SK-N-MC (cell line): ENCODE results near the gene FBXO10.

Experiments used
- DNase-seq: peaks from one replicate; pipeline ENCODE4 v3.0.0-alpha.2; 2011; ENCODE audit warnings: low read depth, low spot score
- H3K27ac ChIP-seq: fragments of 200-600 bp; sonication (generic); 2 replicates; pipeline ENCODE4 v1.5.1; 2016; ENCODE audit warnings: mixed run types
- H3K36me3 ChIP-seq: fragments of 200-600 bp; sonication (generic); 2 replicates; pipeline ENCODE4 v1.6.1; 2017; ENCODE audit warnings: antibody characterized with exemption, low read length, mixed read lengths; ENCODE audit not compliant: insufficient read depth
- H3K4me3 ChIP-seq: fragments of 200-600 bp; sonication (generic); 2 replicates; pipeline ENCODE4 v1.5.1; 2016
- H3K9ac ChIP-seq: fragments of 200-600 bp; sonication (generic); 2 replicates; pipeline ENCODE4 v1.8.0; 2017; ENCODE audit warnings: mixed run types, mixed read lengths; ENCODE audit not compliant: insufficient read length
- H3K9me3 ChIP-seq: fragments of 200-600 bp; sonication (generic); 2 replicates; pipeline ENCODE4 v1.6.1; 2017; ENCODE audit warnings: low read depth, mild to moderate bottlenecking, antibody characterized with exemption, low read length, moderate library complexity, mixed read lengths
- EZH2 ChIP-seq: fragments of 200-600 bp; sonication (generic); IDR thresholded peaks from one replicate; pipeline ENCODE4 v1.6.1; 2017; ENCODE audit warnings: antibody characterized with exemption
- FOXP2 ChIP-seq: optimal IDR thresholded peaks from 2 replicates; pipeline ENCODE3; 2011; ENCODE audit warnings: mild to moderate bottlenecking, moderate library complexity; ENCODE audit not compliant: insufficient read depth; ENCODE audit errors: extremely low read length, control extremely low read depth
- POLR2AphosphoS5 ChIP-seq: IDR thresholded peaks from 2 replicates; pipeline ENCODE4 v1.6.1; 2012; ENCODE audit warnings: mild to moderate bottlenecking, low read depth, low read length, borderline replicate concordance

The FBXO10 gene

DNA sequence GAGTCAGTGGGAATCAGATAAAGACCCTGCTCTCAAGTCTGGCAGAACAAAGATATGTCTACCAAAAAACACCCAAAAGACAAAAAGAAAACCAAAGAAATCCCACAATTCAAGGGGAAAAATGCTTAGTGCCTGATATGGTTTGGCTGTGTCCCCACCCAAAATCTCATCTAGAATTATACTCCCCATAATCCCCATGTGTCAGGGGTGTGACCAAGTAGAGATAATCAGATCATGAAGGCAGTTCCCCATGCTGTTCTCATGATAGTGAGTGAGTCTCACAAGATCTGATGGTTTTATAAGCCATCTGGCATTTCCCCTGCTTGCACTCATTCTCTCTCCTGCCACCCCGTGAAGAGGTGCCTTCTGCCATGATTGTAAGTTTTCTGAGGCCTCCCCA is 13.4 kb downstream of the FBXO10 start:
- DNase-seq: no peak
- Histone ChIP-seq H3K9me3 (0 out of 2 replicates have a peak, but pooled peaks cover 5% of the 10 kb centered on the region), H3K27ac (no peak overlapping the region), H3K36me3 (peaks cover 17% of the 10 kb centered on the region; the same call in 1 of the 2 replicates), H3K9ac (no peak overlapping the region), H3K4me3 (no peak overlapping the region)
- TF ChIP-seq FOXP2 (no peak), POLR2AphosphoS5 (no peak), EZH2 (no peak)

DNA sequence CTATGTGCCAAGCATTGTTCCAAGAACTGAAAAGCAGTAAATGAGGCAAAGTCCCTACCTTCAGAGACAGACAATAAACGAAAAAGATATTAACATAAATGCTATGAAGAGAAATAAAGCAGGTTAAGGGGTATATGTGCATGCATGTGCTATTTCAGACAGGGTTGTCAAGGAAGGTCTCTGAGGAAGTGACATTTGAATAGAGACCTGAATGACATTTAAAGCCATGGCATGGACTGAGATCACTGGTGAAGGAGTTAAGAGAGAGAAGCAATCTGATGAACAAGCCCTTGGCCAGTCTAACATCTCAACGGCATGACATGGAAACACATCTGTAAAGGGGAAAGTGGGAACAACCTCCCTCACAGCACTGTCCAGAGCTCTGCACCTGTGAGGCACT is 14.5 kb downstream of the FBXO10 start:
- peaks cover 17% of the 10 kb centered on the region; the same call in 1 of the 2 replicates for H3K36me3 ChIP-seq
- DNase-seq: no peak
- H3K4me3 ChIP-seq: no peak overlapping the region
- H3K27ac ChIP-seq: no peak overlapping the region
- H3K9me3 ChIP-seq: 0 out of 2 replicates have a peak, but pooled peaks cover 5% of the 10 kb centered on the region
- H3K9ac ChIP-seq: no peak overlapping the region
- TF ChIP-seq EZH2: no peak
- TF ChIP-seq FOXP2: no peak
- TF ChIP-seq POLR2AphosphoS5: no peak

DNA sequence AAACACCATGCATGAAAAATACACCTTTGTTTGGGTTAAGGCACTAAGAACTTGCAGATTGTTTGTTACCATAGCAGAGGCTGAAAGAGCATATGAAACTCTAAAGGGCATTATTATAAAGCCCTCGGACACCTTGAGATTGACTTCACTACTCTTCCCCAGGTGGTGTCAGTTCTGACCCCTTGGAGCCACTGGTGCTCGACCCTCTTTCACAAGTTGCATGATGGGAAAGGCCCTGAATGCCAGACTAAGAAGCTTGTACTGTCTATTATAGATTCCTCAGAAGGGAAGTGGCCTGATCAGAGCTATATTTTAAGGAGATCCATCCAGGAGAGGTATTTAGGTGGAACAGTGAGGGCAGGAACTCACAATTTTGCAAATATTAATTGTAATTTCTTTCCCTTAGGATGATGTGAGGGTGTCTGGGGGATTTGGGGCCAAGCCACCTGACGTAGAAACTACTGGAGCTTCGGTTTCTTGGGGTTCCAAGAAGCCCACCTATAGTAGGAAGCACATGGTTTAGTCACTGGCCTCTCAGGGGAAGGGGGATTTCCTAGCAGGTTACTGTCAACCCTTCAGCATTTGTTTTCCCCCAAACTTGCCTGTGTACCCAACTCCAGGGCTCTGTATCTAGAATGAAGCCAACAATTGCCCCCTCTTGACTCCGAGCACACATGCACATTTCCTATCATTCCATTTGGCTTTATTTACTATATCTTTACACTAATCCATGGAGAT is 16.2 kb downstream of the FBXO10 start:
- no peak overlapping the region for H3K4me3 ChIP-seq
- TF ChIP-seq POLR2AphosphoS5 (no peak), EZH2 (no peak), FOXP2 (no peak)

GRCh38 chr9:37559125-37559524 is 17.1 kb downstream of the FBXO10 start:
- no peak for DNase-seq
- H3K4me3 ChIP-seq: no peak overlapping the region
- H3K27ac ChIP-seq: no peak overlapping the region
- H3K9ac ChIP-seq: no peak overlapping the region
- H3K9me3 ChIP-seq: no peaks in the 10 kb centered on the region
- TF ChIP-seq POLR2AphosphoS5 (no peak), EZH2 (no peak), FOXP2 (no peak)
- peaks cover 6% of the 10 kb centered on the region; the same call in 1 of the 2 replicates for H3K36me3 ChIP-seq

More for the DNA sequence above, 16.2 kb downstream of the FBXO10 start:
- H3K36me3 ChIP-seq: peaks cover 11% of the 10 kb centered on the region; the same call in 1 of the 2 replicates
- DNase-seq: no peak
- H3K9ac ChIP-seq: no peak overlapping the region
- 0 out of 2 replicates have a peak, but pooled peaks cover 3% of the 10 kb centered on the region for H3K9me3 ChIP-seq
- no peak overlapping the region for H3K27ac ChIP-seq

GRCh38 chr9:37555786-37556185 is 20.4 kb downstream of the FBXO10 start:
- H3K27ac ChIP-seq: no peak overlapping the region
- H3K9me3 ChIP-seq: no peaks in the 10 kb centered on the region
- H3K4me3 ChIP-seq: no peak overlapping the region
- H3K9ac ChIP-seq: no peak overlapping the region
- no peak for DNase-seq
- 0 out of 2 replicates have a peak, but pooled peaks cover 3% of the 10 kb centered on the region for H3K36me3 ChIP-seq
- TF ChIP-seq EZH2 (no peak), POLR2AphosphoS5 (no peak), FOXP2 (no peak)

- Histone ChIP-seq H3K9me3 (no peaks in the 10 kb centered on the region), H3K36me3 (no peaks in the 10 kb centered on the region), H3K27ac (no peak overlapping the region), H3K9ac (no peak overlapping the region), H3K4me3 (no peak overlapping the region)
- TF ChIP-seq EZH2 (no peak), POLR2AphosphoS5 (no peak)
- no peak for DNase-seq
Observed at GRCh38 chr9:37554318-37554717, 21.9 kb downstream of the FBXO10 start.

DNA sequence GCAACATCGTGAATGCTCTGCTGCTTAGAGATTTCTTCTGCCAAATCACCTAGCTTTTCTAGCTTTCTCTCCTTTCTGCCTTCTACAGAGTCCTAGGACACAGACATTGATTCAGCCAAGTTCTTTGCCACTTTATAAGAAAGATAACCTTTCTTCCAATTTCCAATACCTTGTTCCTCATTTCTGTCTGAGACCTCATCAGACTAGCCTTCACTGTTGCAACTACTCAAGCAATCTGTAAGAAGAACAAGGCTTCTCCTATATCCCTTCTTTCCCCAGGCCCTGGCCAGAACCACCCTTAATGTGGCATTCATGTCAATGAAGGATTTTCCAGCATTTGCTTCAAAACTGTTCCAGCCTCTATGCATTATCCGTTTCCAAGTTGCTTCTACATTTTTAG is 24.3 kb downstream of the FBXO10 start:
- TF ChIP-seq FOXP2: no peak
- no peak for TF ChIP-seq POLR2AphosphoS5
- TF ChIP-seq EZH2: no peak
- no peak overlapping the region for H3K9ac ChIP-seq
- H3K4me3 ChIP-seq: no peak overlapping the region
- no peaks in the 10 kb centered on the region for H3K36me3 ChIP-seq
- H3K27ac ChIP-seq: no peak overlapping the region
- no peak for DNase-seq
- H3K9me3 ChIP-seq: no peaks in the 10 kb centered on the region

DNA sequence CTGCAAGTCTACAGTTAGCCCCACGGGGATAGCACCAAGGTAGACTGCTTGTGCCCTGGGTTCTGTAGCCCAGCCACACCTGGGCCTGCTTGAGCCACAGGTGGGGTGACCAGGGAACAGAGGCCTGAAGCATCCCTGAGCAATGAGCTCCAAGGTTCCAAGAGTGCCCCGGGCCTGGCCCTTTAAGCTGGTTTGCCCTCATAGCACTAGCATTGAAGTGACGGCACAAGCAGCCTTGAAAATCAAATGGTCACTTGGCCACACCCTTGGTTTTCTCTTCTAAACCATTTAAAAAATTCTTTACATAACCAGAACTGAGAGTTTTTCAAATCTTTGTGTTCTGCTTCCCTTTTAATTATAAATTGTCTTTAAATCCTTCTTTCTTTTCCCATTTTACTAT is 24.7 kb downstream of the FBXO10 start:
- no peaks in the 10 kb centered on the region for H3K9me3 ChIP-seq
- no peak overlapping the region for H3K4me3 ChIP-seq
- no peaks in the 10 kb centered on the region for H3K36me3 ChIP-seq
- no peak overlapping the region for H3K27ac ChIP-seq
- no peak for DNase-seq
- TF ChIP-seq POLR2AphosphoS5 (no peak), EZH2 (no peak), FOXP2 (no peak)
- H3K9ac ChIP-seq: no peak overlapping the region

GRCh38 chr9:37550781-37551180 is 25.4 kb downstream of the FBXO10 start:
- no peak overlapping the region for H3K27ac ChIP-seq
- H3K9me3 ChIP-seq: no peaks in the 10 kb centered on the region
- H3K36me3 ChIP-seq: no peaks in the 10 kb centered on the region; the same call in 1 of the 2 replicates
- no peak overlapping the region for H3K9ac ChIP-seq
- DNase-seq: no peak
- H3K4me3 ChIP-seq: no peak overlapping the region
- TF ChIP-seq POLR2AphosphoS5: no peak
- TF ChIP-seq EZH2: no peak
- TF ChIP-seq FOXP2: no peak
